Neural cell (in vitro differentiated cells): ENCODE measurements around the gene RARRES1. TPM values are rescaled to one million over a fixed set of nuclear protein-coding genes. Genes with fewer than 3 reads are reported as not detected.

Experiments used
- H2AFZ ChIP-seq: fragments of 200-600, 300-800 bp; sonication (generic), shearing (Covaris generic); 2 replicates; pipeline ENCODE4 v1.6.0; 2014; ENCODE audit warnings: low read depth, mild to moderate bottlenecking, antibody characterized with exemption, low read length, moderate library complexity
- H3F3A ChIP-seq: fragments of 200-600 bp; shearing (Covaris generic); 2 replicates; pipeline ENCODE4 v1.6.1; 2016; ENCODE audit warnings: mild to moderate bottlenecking, moderate library complexity, mixed read lengths, antibody characterized with exemption, low read length; ENCODE audit not compliant: insufficient read depth, poor library complexity, severe bottlenecking
- H3K27ac ChIP-seq: fragments of 200-600, 300-800 bp; sonication (generic), shearing (Covaris generic); 2 replicates; pipeline ENCODE4 v1.5.1; 2014; ENCODE audit warnings: mild to moderate bottlenecking, low read length, moderate library complexity
- H3K27me3 ChIP-seq: fragments of 300-800, 200-600 bp; sonication (generic), shearing (Covaris generic); 2 replicates; pipeline ENCODE4 v1.6.0; 2014; ENCODE audit warnings: mild to moderate bottlenecking, low read depth, low read length, moderate library complexity; ENCODE audit not compliant: insufficient read depth
- H3K36me3 ChIP-seq: fragments of 300-800, 200-600 bp; sonication (generic), shearing (Covaris generic); 2 replicates; pipeline ENCODE4 v1.5.1; 2014; ENCODE audit warnings: mild to moderate bottlenecking, antibody characterized with exemption, low read length, moderate library complexity; ENCODE audit not compliant: insufficient read depth
- H3K4me2 ChIP-seq: fragments of 300-800, 200-600 bp; sonication (generic), shearing (Covaris generic); 2 replicates; pipeline ENCODE4 v1.6.0; 2014; ENCODE audit warnings: mild to moderate bottlenecking, low read length
- H3K4me3 ChIP-seq: fragments of 300-800, 200-600 bp; sonication (generic), shearing (Covaris generic); 2 replicates; pipeline ENCODE4 v1.5.1; 2014; ENCODE audit warnings: mild to moderate bottlenecking, low read length, moderate library complexity
- H3K79me2 ChIP-seq: fragments of 200-600 bp; shearing (Covaris generic); replicated peaks from 2 replicates; pipeline ENCODE4 v1.6.0; 2014; ENCODE audit warnings: mild to moderate bottlenecking, low read length, moderate library complexity; ENCODE audit not compliant: insufficient read depth
- H3K9ac ChIP-seq: fragments of 300-800, 200-600 bp; sonication (generic), shearing (Covaris generic); 2 replicates; pipeline ENCODE4 v1.6.1; 2016; ENCODE audit warnings: mild to moderate bottlenecking, low read length, mixed read lengths
- H3K9me2 ChIP-seq: fragments of 200-600 bp; shearing (Covaris generic); 2 replicates; pipeline ENCODE4 v1.6.1; 2016; ENCODE audit warnings: mild to moderate bottlenecking, low read length, mixed read lengths; ENCODE audit not compliant: insufficient read depth
- H3K9me3 ChIP-seq: fragments of 200-600, 300-800 bp; sonication (generic), shearing (Covaris generic); 2 replicates; pipeline ENCODE4 v1.6.1; 2016; ENCODE audit warnings: mild to moderate bottlenecking, mixed run types, low read length, moderate library complexity, mixed read lengths
- H4K20me1 ChIP-seq: fragments of 200-600 bp; shearing (Covaris generic); 2 replicates; pipeline ENCODE4 v1.6.1; 2016; ENCODE audit warnings: mild to moderate bottlenecking, mixed run types; ENCODE audit not compliant: insufficient read depth
- EP300 ChIP-seq: fragments of 450-650 bp; conservative IDR thresholded peaks from 2 replicates; pipeline ENCODE4 v1.6.1; 2014; ENCODE audit warnings: antibody characterized with exemption, mild to moderate bottlenecking, moderate library complexity; ENCODE audit not compliant: poor library complexity, severe bottlenecking
- EZH2 ChIP-seq: fragments of 200-600, 300-800 bp; shearing (Covaris generic), sonication (generic); IDR thresholded peaks from 2 replicates; pipeline ENCODE4 v1.6.1; 2014; ENCODE audit warnings: antibody characterized with exemption, low read length, borderline replicate concordance, mild to moderate bottlenecking; ENCODE audit not compliant: insufficient read depth, poor library complexity, severe bottlenecking
- MXI1 ChIP-seq: fragments of 450-650 bp; conservative IDR thresholded peaks from 2 replicates; pipeline ENCODE4 v1.6.1; 2014; ENCODE audit warnings: antibody characterized with exemption, mild to moderate bottlenecking; ENCODE audit not compliant: poor library complexity, severe bottlenecking
- POLR2AphosphoS5 ChIP-seq: IDR thresholded peaks from 2 replicates; pipeline ENCODE4 v1.6.1; 2012
- RAD21 ChIP-seq: fragments of 450-650 bp; conservative IDR thresholded peaks from 2 replicates; pipeline ENCODE4 v1.6.1; 2014; ENCODE audit warnings: antibody characterized with exemption, mild to moderate bottlenecking, moderate library complexity
- SMC3 ChIP-seq: fragments of 450-650 bp; conservative IDR thresholded peaks from 2 replicates; pipeline ENCODE4 v1.6.1; 2014; ENCODE audit warnings: antibody characterized with exemption, mild to moderate bottlenecking, moderate library complexity; ENCODE audit not compliant: poor library complexity
- TAF1 ChIP-seq: IDR thresholded peaks from 2 replicates; pipeline ENCODE4 v1.6.1; 2012; ENCODE audit warnings: low read depth
- polyA plus RNA-seq: library from polyadenylated mRNA; depleted of rRNA; stranded (reverse); fragments of >200 nt; gene quantifications from 2 replicates; pipeline ENCODE4 v1.2.3, GENCODE V29; 2014
- TF ChIP-seq, protein P1 (sequence below): fragments of 450-650 bp; IDR thresholded peaks from 2 replicates; pipeline ENCODE4 v1.5.1; 2014; ENCODE audit warnings: antibody characterized with exemption, mild to moderate bottlenecking, moderate library complexity; ENCODE audit not compliant: poor library complexity, severe bottlenecking
- TF ChIP-seq, protein P2 (sequence below): IDR thresholded peaks from 2 replicates; pipeline ENCODE4 v1.6.1; 2012; ENCODE audit warnings: borderline replicate concordance

The RARRES1 gene
- polyA plus RNA-seq, 1 donor from 2014 or later = not detected

DNA sequence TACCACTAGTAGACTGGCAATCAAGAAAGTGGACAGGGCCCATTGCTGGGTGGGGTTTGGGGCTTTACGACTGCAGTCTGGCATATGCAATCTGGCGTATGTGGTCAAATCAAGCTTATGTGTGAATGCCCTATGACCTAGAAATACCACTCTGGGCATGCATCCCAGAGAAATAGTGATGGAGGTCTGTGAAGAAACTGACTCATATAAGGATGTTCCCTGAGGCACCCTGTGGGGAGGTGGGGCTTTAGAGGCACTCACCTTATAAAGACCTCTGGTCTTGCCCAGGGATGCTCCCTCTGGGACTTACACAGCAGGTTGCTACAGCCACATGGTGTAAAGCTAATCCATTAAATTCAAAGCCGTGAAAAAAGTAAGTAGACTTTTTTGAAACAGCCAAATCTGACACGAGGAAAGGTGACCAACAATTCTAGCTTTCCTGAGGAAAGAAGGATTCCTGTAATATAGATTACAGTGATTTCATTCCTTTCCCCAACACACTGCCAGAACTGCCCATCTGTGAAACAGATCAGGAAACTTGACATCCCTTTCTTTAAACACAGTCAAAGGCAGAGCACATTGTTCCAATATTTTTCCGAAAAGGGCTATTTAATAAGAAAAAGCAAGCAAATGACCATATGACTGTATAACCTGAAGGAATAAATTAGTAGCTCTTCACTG is 13.6 kb downstream of the RARRES1 start:
- Histone ChIP-seq H3K4me2 (no peak overlapping the region), H3K4me3 (no peak overlapping the region), H3K9ac (no peak overlapping the region), H2AFZ (no peak overlapping the region), H3K9me2 (no peaks in the 10 kb centered on the region), H3K27ac (no peak overlapping the region), H4K20me1 (no peaks in the 10 kb centered on the region), H3K27me3 (no peaks in the 10 kb centered on the region), H3K36me3 (no peaks in the 10 kb centered on the region), H3K9me3 (no peaks in the 10 kb centered on the region), H3K79me2 (no peaks in the 10 kb centered on the region), H3F3A (no peaks in the 10 kb centered on the region)
- TF ChIP-seq SMC3 = no peak
- TF ChIP-seq, protein P1, sequence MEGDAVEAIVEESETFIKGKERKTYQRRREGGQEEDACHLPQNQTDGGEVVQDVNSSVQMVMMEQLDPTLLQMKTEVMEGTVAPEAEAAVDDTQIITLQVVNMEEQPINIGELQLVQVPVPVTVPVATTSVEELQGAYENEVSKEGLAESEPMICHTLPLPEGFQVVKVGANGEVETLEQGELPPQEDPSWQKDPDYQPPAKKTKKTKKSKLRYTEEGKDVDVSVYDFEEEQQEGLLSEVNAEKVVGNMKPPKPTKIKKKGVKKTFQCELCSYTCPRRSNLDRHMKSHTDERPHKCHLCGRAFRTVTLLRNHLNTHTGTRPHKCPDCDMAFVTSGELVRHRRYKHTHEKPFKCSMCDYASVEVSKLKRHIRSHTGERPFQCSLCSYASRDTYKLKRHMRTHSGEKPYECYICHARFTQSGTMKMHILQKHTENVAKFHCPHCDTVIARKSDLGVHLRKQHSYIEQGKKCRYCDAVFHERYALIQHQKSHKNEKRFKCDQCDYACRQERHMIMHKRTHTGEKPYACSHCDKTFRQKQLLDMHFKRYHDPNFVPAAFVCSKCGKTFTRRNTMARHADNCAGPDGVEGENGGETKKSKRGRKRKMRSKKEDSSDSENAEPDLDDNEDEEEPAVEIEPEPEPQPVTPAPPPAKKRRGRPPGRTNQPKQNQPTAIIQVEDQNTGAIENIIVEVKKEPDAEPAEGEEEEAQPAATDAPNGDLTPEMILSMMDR = no peak
- no peak for TF ChIP-seq EZH2
- no peak for TF ChIP-seq TAF1
- TF ChIP-seq POLR2AphosphoS5 = no peak
- no peak for TF ChIP-seq RAD21
- no peak for TF ChIP-seq MXI1
- TF ChIP-seq, protein P2, sequence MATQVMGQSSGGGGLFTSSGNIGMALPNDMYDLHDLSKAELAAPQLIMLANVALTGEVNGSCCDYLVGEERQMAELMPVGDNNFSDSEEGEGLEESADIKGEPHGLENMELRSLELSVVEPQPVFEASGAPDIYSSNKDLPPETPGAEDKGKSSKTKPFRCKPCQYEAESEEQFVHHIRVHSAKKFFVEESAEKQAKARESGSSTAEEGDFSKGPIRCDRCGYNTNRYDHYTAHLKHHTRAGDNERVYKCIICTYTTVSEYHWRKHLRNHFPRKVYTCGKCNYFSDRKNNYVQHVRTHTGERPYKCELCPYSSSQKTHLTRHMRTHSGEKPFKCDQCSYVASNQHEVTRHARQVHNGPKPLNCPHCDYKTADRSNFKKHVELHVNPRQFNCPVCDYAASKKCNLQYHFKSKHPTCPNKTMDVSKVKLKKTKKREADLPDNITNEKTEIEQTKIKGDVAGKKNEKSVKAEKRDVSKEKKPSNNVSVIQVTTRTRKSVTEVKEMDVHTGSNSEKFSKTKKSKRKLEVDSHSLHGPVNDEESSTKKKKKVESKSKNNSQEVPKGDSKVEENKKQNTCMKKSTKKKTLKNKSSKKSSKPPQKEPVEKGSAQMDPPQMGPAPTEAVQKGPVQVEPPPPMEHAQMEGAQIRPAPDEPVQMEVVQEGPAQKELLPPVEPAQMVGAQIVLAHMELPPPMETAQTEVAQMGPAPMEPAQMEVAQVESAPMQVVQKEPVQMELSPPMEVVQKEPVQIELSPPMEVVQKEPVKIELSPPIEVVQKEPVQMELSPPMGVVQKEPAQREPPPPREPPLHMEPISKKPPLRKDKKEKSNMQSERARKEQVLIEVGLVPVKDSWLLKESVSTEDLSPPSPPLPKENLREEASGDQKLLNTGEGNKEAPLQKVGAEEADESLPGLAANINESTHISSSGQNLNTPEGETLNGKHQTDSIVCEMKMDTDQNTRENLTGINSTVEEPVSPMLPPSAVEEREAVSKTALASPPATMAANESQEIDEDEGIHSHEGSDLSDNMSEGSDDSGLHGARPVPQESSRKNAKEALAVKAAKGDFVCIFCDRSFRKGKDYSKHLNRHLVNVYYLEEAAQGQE = no peak
- TF ChIP-seq EP300 = no peak

DNA sequence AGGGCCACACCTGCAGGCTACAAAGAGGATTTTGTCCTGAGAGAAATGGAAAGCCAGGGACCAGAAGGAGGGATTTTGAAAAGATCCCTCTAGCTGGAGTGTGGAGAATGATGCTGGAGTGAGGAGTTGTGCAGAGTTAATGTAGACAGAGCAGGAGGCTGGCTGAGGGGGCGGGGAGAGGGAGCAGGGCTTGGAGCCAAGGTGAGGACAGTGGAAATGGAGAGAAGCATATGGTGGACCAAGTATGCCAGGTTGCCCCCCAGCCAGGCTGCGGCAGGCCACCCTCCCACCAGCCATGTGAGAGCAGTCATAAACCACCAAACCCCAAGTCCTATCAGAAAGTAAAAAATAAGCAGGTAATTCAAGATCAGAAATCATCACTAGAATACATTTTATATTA is 14.7 kb downstream of the RARRES1 start:
- Histone ChIP-seq H4K20me1 (no peaks in the 10 kb centered on the region), H3K4me2 (no peak overlapping the region), H3K9ac (no peak overlapping the region), H3F3A (no peaks in the 10 kb centered on the region), H3K36me3 (no peaks in the 10 kb centered on the region), H3K79me2 (no peaks in the 10 kb centered on the region), H3K27me3 (no peaks in the 10 kb centered on the region), H2AFZ (no peak overlapping the region), H3K9me2 (no peaks in the 10 kb centered on the region), H3K4me3 (no peak overlapping the region), H3K27ac (no peak overlapping the region), H3K9me3 (no peaks in the 10 kb centered on the region)
- TF ChIP-seq TAF1 (no peak), MXI1 (no peak), POLR2AphosphoS5 (no peak), RAD21 (no peak), SMC3 (no peak), EZH2 (no peak)
- TF ChIP-seq, protein P2 = no peak
